HG02759 (cell line): ENCODE data around the gene GRB7.
A peak's percentile ranks its signal among the peaks of the same experiment; 100 is the strongest.
"Not testable (repeated sequence)": the region's sequence is repeated elsewhere in the genome, so short reads cannot be mapped to it uniquely, and the experiment has no call there.

Experiments
- ATAC-seq: cut with Tn5 transposase; IDR thresholded peaks from one replicate; pipeline ENCODE4 v1.9.1; 2021; ENCODE audit warnings: mild to moderate bottlenecking, moderate library complexity; ENCODE audit not compliant: unreplicated experiment

Gene GRB7

GRCh38 chr17:39730095-39730921 is 7.4 kb upstream of the GRB7 start, which contains the start of gene MIEN1:
MIEN1 (minus strand) TSS chr17:39730532; CDS start chr17:39730495, 37 bp downstream.
- ATAC-seq, result peak; percentile 90

GRCh38 chr17:39732586-39732985 is 5.2 kb upstream of the GRB7 start:
- ATAC-seq, result no peak

- no peak for ATAC-seq
Measured at GRCh38 chr17:39735882-39736281, 1.9 kb upstream of the GRB7 start.

- ATAC-seq, result no peak
Measured at GRCh38 chr17:39736319-39737165, 1.2 kb upstream of the GRB7 start.

- ATAC-seq, result no peak
Measured at GRCh38 chr17:39737206-39737759, 455 bp upstream of the GRB7 start.

GRCh38 chr17:39738568-39738901 is 797 bp downstream of the GRB7 start:
- no peak for ATAC-seq

- ATAC-seq, result no peak
Measured at GRCh38 chr17:39738983-39739884, 1.5 kb downstream of the GRB7 start.

GRCh38 chr17:39739885-39740356 is 2.2 kb downstream of the GRB7 start:
- no peak for ATAC-seq

- no peak for ATAC-seq
Measured at GRCh38 chr17:39740357-39741111, 2.8 kb downstream of the GRB7 start.

- no peak for ATAC-seq
Measured at GRCh38 chr17:39742126-39742855, 4.6 kb downstream of the GRB7 start.

GRCh38 chr17:39742856-39743436 is 5.2 kb downstream of the GRB7 start:
- ATAC-seq, result no peak

- ATAC-seq, result no peak
Measured at GRCh38 chr17:39744075-39744835, 6.5 kb downstream of the GRB7 start.

- ATAC-seq, result no peak
Measured at GRCh38 chr17:39744836-39745215, 7.1 kb downstream of the GRB7 start.

- no peak for ATAC-seq
Measured at GRCh38 chr17:39745335-39746144, 7.8 kb downstream of the GRB7 start.

GRCh38 chr17:39746145-39746461 is 8.4 kb downstream of the GRB7 start:
- ATAC-seq, result no peak

GRCh38 chr17:39747745-39748144 is 10.0 kb downstream of the GRB7 start:
- no peak for ATAC-seq

- ATAC-seq, result not testable (repeated sequence)
Measured at GRCh38 chr17:39748444-39749034, 10.8 kb downstream of the GRB7 start.
